Measurements from ENCODE around the gene ATP1A2. TPM values are rescaled to one million over a fixed set of nuclear protein-coding genes. Genes with fewer than 3 reads are reported as not detected.

ATP1A2 gene
- total RNA-seq, 1 donor from 2014 or later, result not detected

- ATAC-seq (ENCODE audit: low read depth) (no peak), DNase-seq (no peak)
- Mint-ChIP-seq H3K36me3 (ENCODE audit: low read depth) (peaks cover 34% of the 10 kb centered on the region), H3K27me3 (no peaks in the 10 kb centered on the region), H3K4me1 (peaks cover 38% of the 10 kb centered on the region), H3K27ac (peak overlapping the region; percentile 87), H3K9me3 (no peaks in the 10 kb centered on the region), H3K4me3 (peak overlapping the region; percentile 88)
- ChIA-PET CTCF (interaction anchor here (1.0 to 4.6 kb wide), 5 partner anchors 10 to 283 kb away, joined by 3 to 24 read pairs (median 5); no protein-coding TSS in a partner anchor), POLR2A (interaction anchor here (1.2 kb wide), 1 partner anchor 9 kb away, joined by 4 read pairs; no protein-coding TSS in a partner anchor)
- TF ChIP-seq CTCF (IDR thresholded peaks at IDR 0.05), result no peak
- intact Hi-C loops (cut with micrococcal nuclease), result loop anchor here (5.0 to 10.0 kb wide), 2 partner anchors 174 to 1298 kb away; no protein-coding TSS in a partner anchor
Measured at GRCh38 chr1:160096274-160097116, 19.1 kb upstream of the ATP1A2 start.

GRCh38 chr1:160097151-160097910 lies 18.2 kb upstream of the ATP1A2 start:
- no peak for ATAC-seq (ENCODE audit: low read depth)
- Mint-ChIP-seq H3K36me3 (ENCODE audit: low read depth) (peaks cover 26% of the 10 kb centered on the region), H3K4me1 (peaks cover 39% of the 10 kb centered on the region), H3K27me3 (no peaks in the 10 kb centered on the region), H3K4me3 (peak overlapping the region; percentile 88), H3K27ac (peak overlapping the region; percentile 87), H3K9me3 (no peaks in the 10 kb centered on the region)
- intact Hi-C loops (cut with micrococcal nuclease), result loop anchor here (5.0 to 10.0 kb wide), 2 partner anchors 175 to 1297 kb away; no protein-coding TSS in a partner anchor
- ChIA-PET POLR2A (interaction anchor here (1.1 to 2.0 kb wide), 4 partner anchors 11 to 249 kb away, joined by 4 to 11 read pairs (median 8); partner anchors contain the start of gene DCAF8), CTCF (interaction anchor here (1.0 to 4.6 kb wide), 5 partner anchors 11 to 282 kb away, joined by 3 to 24 read pairs (median 17); no protein-coding TSS in a partner anchor)
- no peak for TF ChIP-seq CTCF (IDR thresholded peaks at IDR 0.05)
- DNase-seq, result no peak

GRCh38 chr1:160097911-160098851 lies 17.4 kb upstream of the ATP1A2 start, which contains the start of gene IGSF8:
TSS of gene IGSF8 (minus strand) at chr1:160098619. CDS start at chr1:160098472, 147 bp downstream.
- DNase-seq, result peak; percentile 89
- ChIA-PET POLR2A (interaction anchor here (0.9 to 2.0 kb wide), 10 partner anchors 10 to 248 kb away, joined by 3 to 11 read pairs (median 6); partner anchors contain the start of genes DCAF8, PEX19, PIGM and TAGLN2), CTCF (interaction anchor here (1.0 to 4.6 kb wide), 5 partner anchors 12 to 281 kb away, joined by 3 to 24 read pairs (median 17); no protein-coding TSS in a partner anchor)
- H3K9me3 Mint-ChIP-seq, result no peaks in the 10 kb centered on the region
- H3K27me3 Mint-ChIP-seq, result no peaks in the 10 kb centered on the region
- intact Hi-C loops (cut with micrococcal nuclease), result loop anchor here (5.0 to 10.0 kb wide), 2 partner anchors 176 to 1297 kb away; no protein-coding TSS in a partner anchor
- peak within 1 kb of the TSS; percentile 87 for H3K27ac Mint-ChIP-seq
- TF ChIP-seq CTCF (IDR thresholded peaks at IDR 0.05), result no peak
- peak within 1 kb of the TSS; percentile 88 for H3K4me3 Mint-ChIP-seq
- H3K4me1 Mint-ChIP-seq, result peaks cover 39% of the 10 kb centered on the region
- peaks cover 19% of the 10 kb centered on the region for H3K36me3 Mint-ChIP-seq (ENCODE audit: low read depth)
- ATAC-seq (ENCODE audit: low read depth), result peak; percentile 63

GRCh38 chr1:160098852-160099561 lies 16.6 kb upstream of the ATP1A2 start:
- intact Hi-C loops (cut with micrococcal nuclease), result loop anchor here (1.0 to 10.0 kb wide), 3 partner anchors 162 to 1296 kb away; no protein-coding TSS in a partner anchor
- peak overlapping the region; percentile 85 for H3K27ac Mint-ChIP-seq
- no peak for TF ChIP-seq CTCF (IDR thresholded peaks at IDR 0.05)
- H3K4me3 Mint-ChIP-seq, result peak overlapping the region; percentile 84
- peak; percentile 98 for DNase-seq
- peaks cover 11% of the 10 kb centered on the region for H3K36me3 Mint-ChIP-seq (ENCODE audit: low read depth)
- no peaks in the 10 kb centered on the region for H3K27me3 Mint-ChIP-seq
- ChIA-PET CTCF (interaction anchor here (1.2 to 4.6 kb wide), 4 partner anchors 13 to 278 kb away, joined by 6 to 24 read pairs (median 18); no protein-coding TSS in a partner anchor), POLR2A (interaction anchor here (0.8 to 2.0 kb wide), 9 partner anchors 10 to 186 kb away, joined by 3 to 11 read pairs (median 5); partner anchors contain the start of genes PEX19, PIGM and TAGLN2)
- peak; percentile 90 for ATAC-seq (ENCODE audit: low read depth)
- H3K9me3 Mint-ChIP-seq, result no peaks in the 10 kb centered on the region
- H3K4me1 Mint-ChIP-seq, result peaks cover 39% of the 10 kb centered on the region
